Endodermal cell (in vitro differentiated cells): Measurements from ENCODE around the gene CAV1. TPM values are rescaled to one million over a fixed set of nuclear protein-coding genes. Genes with fewer than 3 reads are reported as not detected.

Source experiments
- DNase-seq: peaks from one replicate; pipeline ENCODE4 v3.0.0-alpha.2; 2017
- H3K27ac ChIP-seq: 2 replicates; pipeline ENCODE4 v1.5.1; 2013; ENCODE audit warnings: mild to moderate bottlenecking, low read depth, low read length, moderate library complexity
- H3K27me3 ChIP-seq: 2 replicates; pipeline ENCODE4 v1.6.1; 2013; ENCODE audit warnings: mild to moderate bottlenecking, low read length, moderate library complexity; ENCODE audit not compliant: insufficient read depth, control insufficient read depth, poor library complexity, severe bottlenecking
- H3K36me3 ChIP-seq: 2 replicates; pipeline ENCODE4 v1.7.0; 2013; ENCODE audit warnings: mild to moderate bottlenecking, low read length, moderate library complexity; ENCODE audit not compliant: control insufficient read depth, insufficient read depth
- H3K4me1 ChIP-seq: one replicate; pipeline ENCODE4 v1.7.0; 2013; ENCODE audit warnings: low read length; ENCODE audit not compliant: control insufficient read depth, insufficient read depth
- H3K4me3 ChIP-seq: 2 replicates; pipeline ENCODE4 v1.5.1; 2013; ENCODE audit warnings: mild to moderate bottlenecking, low read length, moderate library complexity
- H3K9ac ChIP-seq: 2 replicates; pipeline ENCODE4 v1.6.1; 2013; ENCODE audit warnings: mild to moderate bottlenecking, low read length, moderate library complexity; ENCODE audit not compliant: poor library complexity, severe bottlenecking; ENCODE audit errors: extremely low read depth
- H3K9me3 ChIP-seq: 2 replicates; pipeline ENCODE4 v1.6.1; 2013; ENCODE audit warnings: mild to moderate bottlenecking, low read length, moderate library complexity; ENCODE audit not compliant: control insufficient read depth
- H3K27ac Mint-ChIP-seq: 2 replicates; pipeline ENCODE4 v1.8.0; 2020; ENCODE audit warnings: mixed read lengths
- H3K27me3 Mint-ChIP-seq: 2 replicates; pipeline ENCODE4 v1.8.0; 2021; ENCODE audit warnings: mild to moderate bottlenecking, mixed read lengths; ENCODE audit not compliant: insufficient read depth
- H3K36me3 Mint-ChIP-seq: 2 replicates; pipeline ENCODE4 v1.8.0; 2020; ENCODE audit warnings: low read depth, mixed read lengths
- H3K4me1 Mint-ChIP-seq: 2 replicates; pipeline ENCODE4 v1.8.0; 2020; ENCODE audit warnings: mixed read lengths
- H3K4me3 Mint-ChIP-seq: 2 replicates; pipeline ENCODE4 v1.8.0; 2020; ENCODE audit warnings: mild to moderate bottlenecking, moderate library complexity, mixed read lengths
- H3K9me3 Mint-ChIP-seq: 2 replicates; pipeline ENCODE4 v1.8.0; 2020; ENCODE audit warnings: mild to moderate bottlenecking, mixed read lengths
- CTCF ChIP-seq: fragments of 200-600 bp; sonication (generic); conservative IDR thresholded peaks from 2 replicates; pipeline ENCODE4 v1.5.0; 2021; ENCODE audit warnings: antibody characterized with exemption, mild to moderate bottlenecking
- WGBS, 2 experiments: methylation state at CpG; one replicate each; pipeline versions ENCODE4 v1.1.5 to v1.1.7; 2013; ENCODE audit warnings: missing lambda C conversion rate in 2 of 2, mixed read lengths in 1 of 2; ENCODE audit not compliant: insufficient coverage in 1 of 2, insufficient read length in 1 of 2; 5-methylcytosine and 5-hydroxymethylcytosine counted together
- total RNA-seq, 2 donors: library from RNA; stranded (reverse); fragmentation: NEBNext Ultra II Directional in 1 of 2; extraction: Animal tissue kit (Norgen Biotek cat#: 25700) in 1 of 2; gene quantifications; 2 replicates in 1 of 2; 3 replicates in 1 of 2; pipeline ENCODE4 v1.2.1, GENCODE V29; 2021

Gene CAV1
- total RNA-seq, 2 donors from 2014 or later = 4.9 to 8.8 TPM

- Histone ChIP-seq H3K9ac (no peak overlapping the region), H3K27ac (no peak overlapping the region), H3K36me3 (no peaks in the 10 kb centered on the region), H3K27me3 (no peaks in the 10 kb centered on the region), H3K4me1 (peaks cover 17% of the 10 kb centered on the region), H3K9me3 (peaks cover 3% of the 10 kb centered on the region), H3K4me3 (no peak overlapping the region)
- Mint-ChIP-seq H3K4me3 (no peak overlapping the region), H3K27me3 (no peaks in the 10 kb centered on the region), H3K4me1 (peaks cover 11% of the 10 kb centered on the region), H3K27ac (no peak overlapping the region), H3K36me3 (no peaks in the 10 kb centered on the region), H3K9me3 (peaks cover 1% of the 10 kb centered on the region)
- no peak for TF ChIP-seq CTCF
- no peak for DNase-seq
Measured at GRCh38 chr7:116573541-116573940, 48.7 kb downstream of the CAV1 start.

GRCh38 chr7:116574025-116574822 is 49.4 kb downstream of the CAV1 start:
- H3K9me3 ChIP-seq = peaks cover 8% of the 10 kb centered on the region
- Mint-ChIP-seq H3K9me3 (peaks cover 4% of the 10 kb centered on the region), H3K4me1 (peaks cover 11% of the 10 kb centered on the region), H3K36me3 (no peaks in the 10 kb centered on the region), H3K4me3 (no peak overlapping the region), H3K27me3 (no peaks in the 10 kb centered on the region), H3K27ac (no peak overlapping the region)
- no peak for DNase-seq
- no peak overlapping the region for H3K4me3 ChIP-seq
- H3K27me3 ChIP-seq = no peaks in the 10 kb centered on the region
- H3K36me3 ChIP-seq = no peaks in the 10 kb centered on the region
- no peak overlapping the region for H3K27ac ChIP-seq
- no peak for TF ChIP-seq CTCF
- H3K9ac ChIP-seq = no peak overlapping the region
- peaks cover 17% of the 10 kb centered on the region for H3K4me1 ChIP-seq
- 88 to 100% methylated on average over 1 to 2 of the region's 2 CpGs for WGBS, 2 experiments

GRCh38 chr7:116575853-116576252 is 51.0 kb downstream of the CAV1 start:
- Mint-ChIP-seq H3K4me3 (no peak overlapping the region), H3K27ac (no peak overlapping the region), H3K4me1 (peaks cover 9% of the 10 kb centered on the region), H3K9me3 (peaks cover 5% of the 10 kb centered on the region), H3K36me3 (no peaks in the 10 kb centered on the region), H3K27me3 (no peaks in the 10 kb centered on the region)
- Histone ChIP-seq H3K4me1 (peaks cover 17% of the 10 kb centered on the region), H3K9ac (no peak overlapping the region), H3K4me3 (no peak overlapping the region), H3K27me3 (no peaks in the 10 kb centered on the region), H3K9me3 (peaks cover 8% of the 10 kb centered on the region), H3K36me3 (no peaks in the 10 kb centered on the region), H3K27ac (no peak overlapping the region)
- no peak for TF ChIP-seq CTCF
- no peak for DNase-seq
- 100% methylated on average over 1 of the region's 1 CpG; no CpG with 5 or more reads in 1 of the 2 experiments for WGBS, 2 experiments
